NK-92 treated with Interleukin-12 subunit alpha and Interleukin-12 subunit beta, amount 100 ng/mL, for 24 hours (cell line): ENCODE data around the gene HSF4.

Experiments
- DNase-seq: peaks from one replicate; lab custom pipeline; 2025; lab: John Stamatoyannopoulos, UW

HSF4 gene

GRCh38 chr16:67201411-67202345 lies 37.1 kb downstream of the HSF4 start:
- no peak for DNase-seq

GRCh38 chr16:67202426-67202825 lies 37.9 kb downstream of the HSF4 start:
- no peak for DNase-seq

- DNase-seq, result no peak
These were observed 38.5 kb downstream of the HSF4 start for GRCh38 chr16:67202956-67203493.

GRCh38 chr16:67204076-67204475 lies 39.5 kb downstream of the HSF4 start:
- DNase-seq, result no peak

- DNase-seq, result no peak
These were observed 41.7 kb downstream of the HSF4 start for GRCh38 chr16:67206129-67206837.

GRCh38 chr16:67206838-67207248 lies 42.3 kb downstream of the HSF4 start:
- DNase-seq, result no peak

GRCh38 chr16:67207249-67208091 lies 42.9 kb downstream of the HSF4 start:
- no peak for DNase-seq

- DNase-seq, result no peak
These were observed 43.8 kb downstream of the HSF4 start for GRCh38 chr16:67208154-67208896.

GRCh38 chr16:67209565-67209964 lies 45.0 kb downstream of the HSF4 start:
- DNase-seq, result no peak

GRCh38 chr16:67210069-67210937 lies 45.8 kb downstream of the HSF4 start:
- no peak for DNase-seq

- DNase-seq, result no peak
These were observed 47.1 kb downstream of the HSF4 start for GRCh38 chr16:67211674-67212073.

- DNase-seq, result no peak
These were observed 48.2 kb downstream of the HSF4 start for GRCh38 chr16:67212766-67213165.

GRCh38 chr16:67213197-67214019 lies 48.9 kb downstream of the HSF4 start:
- no peak for DNase-seq

GRCh38 chr16:67215706-67216105 lies 51.2 kb downstream of the HSF4 start:
- DNase-seq, result no peak

GRCh38 chr16:67216612-67217490 lies 52.3 kb downstream of the HSF4 start:
- no peak for DNase-seq
